SW 1271 (cell line): Measurements from ENCODE around the gene TPP1.

ENCODE experiments used
- DNase-seq, 2 experiments: peaks; one replicate each; lab custom pipeline; 2025; lab: John Stamatoyannopoulos, UW

TPP1 gene

GRCh38 chr11:6627762-6628241 is 8.6 kb upstream of the TPP1 start:
- no peak for DNase-seq

- DNase-seq: no peak
Measured at GRCh38 chr11:6626971-6627761, 7.9 kb upstream of the TPP1 start.

- DNase-seq: no peak
Measured at GRCh38 chr11:6625832-6626420, 6.7 kb upstream of the TPP1 start.

GRCh38 chr11:6625156-6625831 is 6.1 kb upstream of the TPP1 start:
- DNase-seq: no peak

GRCh38 chr11:6623391-6624363 is 4.5 kb upstream of the TPP1 start:
- DNase-seq: no peak

GRCh38 chr11:6622261-6623171 is 3.3 kb upstream of the TPP1 start:
- DNase-seq: no peak

- DNase-seq: no peak
Measured at GRCh38 chr11:6621711-6622211, 2.5 kb upstream of the TPP1 start.

- DNase-seq: no peak
Measured at GRCh38 chr11:6620636-6621035, 1.4 kb upstream of the TPP1 start.

- no peak for DNase-seq
Measured at GRCh38 chr11:6618117-6619003, 862 bp downstream of the TPP1 start.

- DNase-seq: no peak
Measured at GRCh38 chr11:6617315-6617781, 1.9 kb downstream of the TPP1 start.

GRCh38 chr11:6616596-6617250 is 2.5 kb downstream of the TPP1 start:
- DNase-seq: no peak

GRCh38 chr11:6615882-6616585 is 3.2 kb downstream of the TPP1 start:
- no peak for DNase-seq

- DNase-seq: no peak
Measured at GRCh38 chr11:6615046-6615445, 4.2 kb downstream of the TPP1 start.

- no peak for DNase-seq
Measured at GRCh38 chr11:6614446-6614845, 4.8 kb downstream of the TPP1 start.

GRCh38 chr11:6613496-6613895 is 5.7 kb downstream of the TPP1 start:
- no peak for DNase-seq

GRCh38 chr11:6612213-6613041 is 6.8 kb downstream of the TPP1 start, which contains the start of gene TAF10:
Gene TAF10, minus strand, starts transcription at chr11:6612216. Its CDS starts 27 bp downstream, at chr11:6612189.
- peak; percentile 83 to 90 for DNase-seq

- no peak for DNase-seq
Measured at GRCh38 chr11:6611963-6612212, 7.3 kb downstream of the TPP1 start.
